ENCODE results near the gene TRPV4. TPM values are rescaled to one million over a fixed set of nuclear protein-coding genes. Genes with fewer than 3 reads are reported as not detected.

TRPV4 gene
- total and polyA plus RNA-seq, 9 of the 15 experiments (the other 6 are each of a cell fraction or from before 2014, with no cell fraction given), result 0.13 TPM; not detected in 8

DNA sequence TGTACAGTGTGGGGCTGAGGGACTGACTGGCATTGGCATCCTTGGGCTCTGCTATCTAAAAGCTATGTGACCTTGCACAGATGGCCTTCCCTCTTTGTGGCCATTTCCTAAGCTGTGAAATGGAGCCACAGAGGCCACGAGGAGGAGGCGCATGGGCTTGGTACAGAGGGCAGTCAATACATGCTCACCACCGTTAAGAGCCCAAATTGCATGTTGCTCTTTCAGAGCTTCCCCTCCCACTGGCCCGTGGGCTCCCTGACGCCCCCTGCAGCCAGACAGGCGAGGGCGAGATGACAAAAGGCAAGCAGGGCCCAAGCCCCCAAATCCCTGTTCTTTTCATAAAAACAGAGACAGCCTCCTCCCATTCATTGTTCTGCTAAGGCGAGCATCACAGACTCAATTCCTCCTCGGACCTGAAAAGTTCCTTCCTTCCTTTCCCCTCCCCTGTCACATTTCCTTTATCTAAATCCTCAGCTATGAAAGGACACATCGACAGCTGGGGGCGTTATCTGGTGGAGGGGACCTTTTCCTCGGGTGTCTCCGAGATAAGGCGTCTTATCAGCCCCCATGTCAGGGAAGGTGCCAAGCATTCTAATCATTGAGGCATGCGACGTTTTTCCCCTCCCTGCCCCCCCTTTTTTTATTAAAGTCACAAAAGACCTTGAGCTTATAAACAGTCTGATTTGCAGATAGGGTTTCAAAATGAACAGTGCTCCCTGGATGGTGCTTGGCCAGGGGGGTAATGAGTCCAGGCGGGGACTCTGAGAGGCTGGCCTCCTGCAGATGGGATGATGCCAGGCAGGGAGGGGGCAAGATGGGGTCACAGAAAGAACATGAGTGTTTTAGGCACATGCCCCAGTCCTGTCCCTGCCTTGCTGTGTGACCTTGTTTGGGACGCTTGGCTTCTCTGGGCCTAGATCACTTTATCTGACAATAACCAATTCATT lies 93.2 kb downstream of the TRPV4 start (continued):
- TF ChIP-seq, protein P1, sequence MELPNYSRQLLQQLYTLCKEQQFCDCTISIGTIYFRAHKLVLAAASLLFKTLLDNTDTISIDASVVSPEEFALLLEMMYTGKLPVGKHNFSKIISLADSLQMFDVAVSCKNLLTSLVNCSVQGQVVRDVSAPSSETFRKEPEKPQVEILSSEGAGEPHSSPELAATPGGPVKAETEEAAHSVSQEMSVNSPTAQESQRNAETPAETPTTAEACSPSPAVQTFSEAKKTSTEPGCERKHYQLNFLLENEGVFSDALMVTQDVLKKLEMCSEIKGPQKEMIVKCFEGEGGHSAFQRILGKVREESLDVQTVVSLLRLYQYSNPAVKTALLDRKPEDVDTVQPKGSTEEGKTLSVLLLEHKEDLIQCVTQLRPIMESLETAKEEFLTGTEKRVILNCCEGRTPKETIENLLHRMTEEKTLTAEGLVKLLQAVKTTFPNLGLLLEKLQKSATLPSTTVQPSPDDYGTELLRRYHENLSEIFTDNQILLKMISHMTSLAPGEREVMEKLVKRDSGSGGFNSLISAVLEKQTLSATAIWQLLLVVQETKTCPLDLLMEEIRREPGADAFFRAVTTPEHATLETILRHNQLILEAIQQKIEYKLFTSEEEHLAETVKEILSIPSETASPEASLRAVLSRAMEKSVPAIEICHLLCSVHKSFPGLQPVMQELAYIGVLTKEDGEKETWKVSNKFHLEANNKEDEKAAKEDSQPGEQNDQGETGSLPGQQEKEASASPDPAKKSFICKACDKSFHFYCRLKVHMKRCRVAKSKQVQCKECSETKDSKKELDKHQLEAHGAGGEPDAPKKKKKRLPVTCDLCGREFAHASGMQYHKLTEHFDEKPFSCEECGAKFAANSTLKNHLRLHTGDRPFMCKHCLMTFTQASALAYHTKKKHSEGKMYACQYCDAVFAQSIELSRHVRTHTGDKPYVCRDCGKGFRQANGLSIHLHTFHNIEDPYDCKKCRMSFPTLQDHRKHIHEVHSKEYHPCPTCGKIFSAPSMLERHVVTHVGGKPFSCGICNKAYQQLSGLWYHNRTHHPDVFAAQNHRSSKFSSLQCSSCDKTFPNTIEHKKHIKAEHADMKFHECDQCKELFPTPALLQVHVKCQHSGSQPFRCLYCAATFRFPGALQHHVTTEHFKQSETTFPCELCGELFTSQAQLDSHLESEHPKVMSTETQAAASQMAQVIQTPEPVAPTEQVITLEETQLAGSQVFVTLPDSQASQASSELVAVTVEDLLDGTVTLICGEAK (IDR thresholded peaks at IDR 0.05), result no peak
- TF ChIP-seq, protein P1 (CRISPR knock-in tag; IDR thresholded peaks at IDR 0.05), result no peak
- TF ChIP-seq U2AF1 (optimal IDR thresholded peaks at IDR 0.05; ENCODE audit: low read depth, low read length), result no peak
- no peak for TF ChIP-seq ZSCAN29 (IDR thresholded peaks at IDR 0.05)
- no peak for TF ChIP-seq CREB1 (IDR thresholded peaks at IDR 0.05)
- no peak for TF ChIP-seq CREB1 (CRISPR knock-in tag; IDR thresholded peaks at IDR 0.05)
- no peak for TF ChIP-seq NFE2L1 (tag; IDR thresholded peaks at IDR 0.05; ENCODE audit: borderline replicate concordance, low read depth)
- TF ChIP-seq ZNF695 (CRISPR knock-in tag; IDR thresholded peaks at IDR 0.05), result no peak
- TF ChIP-seq SREBF1 (IDR thresholded peaks at IDR 0.05; ENCODE audit: borderline replicate concordance, low read depth, low read length), result no peak
- TF ChIP-seq, protein P2, sequence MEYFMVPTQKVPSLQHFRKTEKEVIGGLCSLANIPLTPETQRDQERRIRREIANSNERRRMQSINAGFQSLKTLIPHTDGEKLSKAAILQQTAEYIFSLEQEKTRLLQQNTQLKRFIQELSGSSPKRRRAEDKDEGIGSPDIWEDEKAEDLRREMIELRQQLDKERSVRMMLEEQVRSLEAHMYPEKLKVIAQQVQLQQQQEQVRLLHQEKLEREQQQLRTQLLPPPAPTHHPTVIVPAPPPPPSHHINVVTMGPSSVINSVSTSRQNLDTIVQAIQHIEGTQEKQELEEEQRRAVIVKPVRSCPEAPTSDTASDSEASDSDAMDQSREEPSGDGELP (CRISPR knock-in tag; IDR thresholded peaks at IDR 0.05; ENCODE audit: borderline replicate concordance), result peak; percentile 51; the same call in 1 of the 2 replicates
- TF ChIP-seq, protein P3, sequence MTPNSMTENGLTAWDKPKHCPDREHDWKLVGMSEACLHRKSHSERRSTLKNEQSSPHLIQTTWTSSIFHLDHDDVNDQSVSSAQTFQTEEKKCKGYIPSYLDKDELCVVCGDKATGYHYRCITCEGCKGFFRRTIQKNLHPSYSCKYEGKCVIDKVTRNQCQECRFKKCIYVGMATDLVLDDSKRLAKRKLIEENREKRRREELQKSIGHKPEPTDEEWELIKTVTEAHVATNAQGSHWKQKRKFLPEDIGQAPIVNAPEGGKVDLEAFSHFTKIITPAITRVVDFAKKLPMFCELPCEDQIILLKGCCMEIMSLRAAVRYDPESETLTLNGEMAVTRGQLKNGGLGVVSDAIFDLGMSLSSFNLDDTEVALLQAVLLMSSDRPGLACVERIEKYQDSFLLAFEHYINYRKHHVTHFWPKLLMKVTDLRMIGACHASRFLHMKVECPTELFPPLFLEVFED (CRISPR knock-in tag; conservative IDR thresholded peaks at IDR 0.05), result no peak
- TF ChIP-seq ZNF551 (CRISPR knock-in tag; IDR thresholded peaks at IDR 0.05), result no peak
- TF ChIP-seq RBM17 (IDR thresholded peaks at IDR 0.05; ENCODE audit: borderline replicate concordance, low read depth, low read length), result no peak
- TF ChIP-seq, protein P4, sequence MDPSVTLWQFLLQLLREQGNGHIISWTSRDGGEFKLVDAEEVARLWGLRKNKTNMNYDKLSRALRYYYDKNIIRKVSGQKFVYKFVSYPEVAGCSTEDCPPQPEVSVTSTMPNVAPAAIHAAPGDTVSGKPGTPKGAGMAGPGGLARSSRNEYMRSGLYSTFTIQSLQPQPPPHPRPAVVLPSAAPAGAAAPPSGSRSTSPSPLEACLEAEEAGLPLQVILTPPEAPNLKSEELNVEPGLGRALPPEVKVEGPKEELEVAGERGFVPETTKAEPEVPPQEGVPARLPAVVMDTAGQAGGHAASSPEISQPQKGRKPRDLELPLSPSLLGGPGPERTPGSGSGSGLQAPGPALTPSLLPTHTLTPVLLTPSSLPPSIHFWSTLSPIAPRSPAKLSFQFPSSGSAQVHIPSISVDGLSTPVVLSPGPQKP (CRISPR knock-in tag; IDR thresholded peaks at IDR 0.05), result no peak
